GM19455 (cell line): ENCODE measurements around the gene GNL2.

Source experiments
- ATAC-seq: cut with Tn5 transposase; IDR thresholded peaks from one replicate; pipeline ENCODE4 v1.9.1; 2021; ENCODE audit not compliant: unreplicated experiment

The GNL2 gene

GRCh38 chr1:37517569-37517968, 78.2 kb downstream of the GNL2 start:
- ATAC-seq: no peak
